HCT116 (cell line): ENCODE measurements around the gene RPS10. TPM values are rescaled to one million over a fixed set of nuclear protein-coding genes. Genes with fewer than 3 reads are reported as not detected.

Experiments used
- ATAC-seq: fragments of 200-7000 bp; cut with Tn5 transposase; 2 replicates; pipeline ENCODE4 v1.9.1; 2020; ENCODE audit warnings: mild to moderate bottlenecking, moderate library complexity
- BruUV-seq: library from RNA; stranded (reverse); fragments of 400-500 nt; replicated peaks from 2 replicates; lab custom pipeline; 2021; lab: Mats Ljungman, UMichigan
- CTCF ChIA-PET: fragments of 300-600 bp; sonication (Branson Sonifier 250); formaldehyde crosslinking; loops from one replicate; lab custom pipeline; 2021; ENCODE audit warnings: antibody characterized with exemption; lab: Charles Lee
- POLR2A ChIA-PET: fragments of 300-600, 350-600 bp; sonication (Branson Sonifier 250); formaldehyde crosslinking; loops from one replicate; lab custom pipeline; 2021; ENCODE audit warnings: antibody characterized with exemption; lab: Charles Lee
- RAD21 ChIA-PET, 2 experiments: fragments of 300-600 bp; sonication (Branson Sonifier 250); formaldehyde crosslinking; loops; one replicate each; lab custom pipeline; 2023; ENCODE audit warnings: low total read pairs in 2 of 2; ENCODE audit not compliant: uncharacterized antibody in 2 of 2, unreplicated experiment in 2 of 2, low non-redundant PET in 1 of 2; lab: Charles Lee
- DNase-seq: peaks from one replicate; pipeline ENCODE4 v3.0.0-alpha.2; 2010; ENCODE audit warnings: low read depth, low spot score
- H2AFZ ChIP-seq: fragments of 200-600 bp; shearing (Covaris generic), sonication (generic); 2 replicates; pipeline ENCODE4 v1.6.1; 2017; ENCODE audit warnings: low read depth, mixed run types, mixed read lengths, antibody characterized with exemption, low read length; ENCODE audit not compliant: poor library complexity, severe bottlenecking
- H3K27ac ChIP-seq: 2 replicates; pipeline ENCODE4 v1.5.1; 2012; ENCODE audit warnings: low read depth, low read length
- H3K27me3 ChIP-seq: fragments of 200-600 bp; sonication (generic); 2 replicates; pipeline ENCODE4 v1.6.1; 2016; ENCODE audit warnings: mixed run types, low read length, mixed read lengths; ENCODE audit not compliant: insufficient read depth
- H3K36me3 ChIP-seq, 2 experiments: fragments of 200-500 bp in 1 of 2; fragments of 200-600 bp in 1 of 2; sonication (Bioruptor generic) in 1 of 2; sonication (generic) in 1 of 2; 2 replicates each; pipeline versions ENCODE4 v1.5.1 to v1.6.1; 2014 to 2016; ENCODE audit warnings: low read length in 2 of 2, inconsistent platforms in 1 of 2, mixed read lengths in 1 of 2, mixed run types in 1 of 2; ENCODE audit not compliant: insufficient read depth in 2 of 2, control insufficient read depth in 1 of 2
- H3K4me1 ChIP-seq, 2 experiments: fragments of 200-600 bp in 1 of 2; sonication (generic) in 1 of 2; 2 replicates each; pipeline versions ENCODE4 v1.5.1 to v1.6.1; 2012 to 2017; ENCODE audit warnings: low read length in 2 of 2, inconsistent platforms in 1 of 2, mild to moderate bottlenecking in 1 of 2, mixed read lengths in 1 of 2, mixed run types in 1 of 2, moderate library complexity in 1 of 2; ENCODE audit not compliant: insufficient read depth in 2 of 2, control insufficient read depth in 1 of 2
- H3K4me2 ChIP-seq: fragments of 200-600 bp; sonication (generic); 2 replicates; pipeline ENCODE4 v1.6.1; 2017; ENCODE audit warnings: mixed run types, low read length, mixed read lengths
- H3K4me3 ChIP-seq, 2 experiments: fragments of 200-600 bp in 1 of 2; sonication (generic) in 1 of 2; replicated peaks in 1 of 2; 2 replicates each; pipeline ENCODE4 v1.5.1; 2011 to 2016; ENCODE audit warnings: low read length in 2 of 2, control low read depth in 1 of 2, low read depth in 1 of 2, mild to moderate bottlenecking in 1 of 2, mixed read lengths in 1 of 2, mixed run types in 1 of 2
- H3K79me2 ChIP-seq: fragments of 200-600 bp; sonication (generic); 2 replicates; pipeline ENCODE4 v1.6.1; 2017; ENCODE audit warnings: mild to moderate bottlenecking, mixed run types, low read length, moderate library complexity, mixed read lengths; ENCODE audit not compliant: insufficient read depth
- H3K9ac ChIP-seq: fragments of 200-600 bp; sonication (generic); 2 replicates; pipeline ENCODE4 v1.6.1; 2016; ENCODE audit warnings: low read length, mixed read lengths
- H3K9me2 ChIP-seq: fragments of 200-600 bp; sonication (generic), shearing (Covaris generic); 2 replicates; pipeline ENCODE4 v1.6.1; 2017; ENCODE audit warnings: mixed run types, mild to moderate bottlenecking, moderate library complexity; ENCODE audit not compliant: insufficient read depth
- H3K9me3 ChIP-seq, 2 experiments: fragments of 200-500 bp in 1 of 2; fragments of 200-600 bp in 1 of 2; sonication (Bioruptor generic) in 1 of 2; sonication (generic) in 1 of 2; 2 replicates each; pipeline ENCODE4 v1.6.1; 2014 to 2017; ENCODE audit warnings: low read length in 2 of 2, mixed read lengths in 2 of 2, inconsistent platforms in 1 of 2, low read depth in 1 of 2, mild to moderate bottlenecking in 1 of 2, mixed run types in 1 of 2, moderate library complexity in 1 of 2; ENCODE audit not compliant: control insufficient read depth in 1 of 2, insufficient read depth in 1 of 2
- H4K20me1 ChIP-seq: fragments of 200-600 bp; sonication (generic), shearing (Covaris generic); 2 replicates; pipeline ENCODE4 v1.6.1; 2017; ENCODE audit warnings: mixed run types, mild to moderate bottlenecking, moderate library complexity; ENCODE audit not compliant: insufficient read depth
- CBX3 ChIP-seq: IDR thresholded peaks from 2 replicates; pipeline ENCODE4 v1.6.1; 2012; ENCODE audit warnings: low read depth
- FOSL1 ChIP-seq: IDR thresholded peaks from 2 replicates; pipeline ENCODE4 v1.6.1; 2012; ENCODE audit warnings: low read depth
- JUND ChIP-seq: IDR thresholded peaks from 2 replicates; pipeline ENCODE4 v1.6.1; 2012
- POLR2A ChIP-seq: IDR thresholded peaks from 2 replicates; pipeline ENCODE4 v1.7.0; 2011; ENCODE audit warnings: borderline replicate concordance; ENCODE audit not compliant: insufficient read depth, insufficient read length; ENCODE audit errors: extremely low read depth
- RAD21 ChIP-seq: IDR thresholded peaks from 2 replicates; pipeline ENCODE4 v1.6.1; 2012; ENCODE audit warnings: low read depth, mild to moderate bottlenecking
- SP1 ChIP-seq: IDR thresholded peaks from 2 replicates; pipeline ENCODE4 v1.6.1; 2012; ENCODE audit warnings: low read depth
- YY1 ChIP-seq: IDR thresholded peaks from 2 replicates; pipeline ENCODE4 v1.6.1; 2011; ENCODE audit warnings: low read length, low read depth, moderate library complexity, mild to moderate bottlenecking; ENCODE audit not compliant: insufficient replicate concordance; ENCODE audit errors: extremely low read depth
- ZNF274 ChIP-seq: fragments of 200-500 bp; sonication (Bioruptor generic); IDR thresholded peaks from 2 replicates; pipeline ENCODE4 v1.6.1; 2014; ENCODE audit warnings: mild to moderate bottlenecking, low read depth, low read length, inconsistent platforms
- intact Hi-C: fragments of 100-400 bp; cut with micrococcal nuclease; formaldehyde crosslinking; loops from 2 replicates; pipeline ENCODE4 v1.10.0; 2022
- total RNA-seq: library from RNA; stranded (reverse); gene quantifications from one replicate; pipeline ENCODE4 v1.2.1, GENCODE V29; 2021; ENCODE audit not compliant: unreplicated experiment
- TF ChIP-seq, protein P1 (sequence below): IDR thresholded peaks from 2 replicates; pipeline ENCODE4 v1.6.1; 2012; ENCODE audit warnings: low read depth
- TF ChIP-seq, protein P2 (sequence below): IDR thresholded peaks from 2 replicates; pipeline ENCODE4 v1.6.1; 2012

Gene RPS10
- total RNA-seq, 1 experiment from 2014 or later, result 1,863 TPM

GRCh38 chr6:34469499-34469898, 43.6 kb upstream of the RPS10 start:
- Histone ChIP-seq H3K27ac (no peak overlapping the region), H3K79me2 (no peaks in the 10 kb centered on the region), H3K4me2 (no peak overlapping the region), H2AFZ (no peak overlapping the region), H3K4me1 (peaks cover 0 to 13% of the 10 kb centered on the region in 2 experiments; a peak in 1 of 4 replicates), H3K9me2 (no peaks in the 10 kb centered on the region), H3K36me3 (no peaks in the 10 kb centered on the region), H3K27me3 (no peaks in the 10 kb centered on the region), H4K20me1 (no peaks in the 10 kb centered on the region), H3K4me3 (no peak overlapping the region), H3K9me3 (no peaks in the 10 kb centered on the region; a peak in 1 of 4 replicates), H3K9ac (no peak overlapping the region)
- no TSS peak for BruUV-seq
- DNase-seq (no peak), ATAC-seq (no peak)
- CTCF ChIA-PET, result no interaction called here
- intact Hi-C loops, result no loop called here
- TF ChIP-seq POLR2A, result no peak
- no peak for TF ChIP-seq ZNF274
- 0 out of 2 replicates have a peak, but pooled peaks have one; percentile 5 for TF ChIP-seq RAD21
- no peak for TF ChIP-seq FOSL1
- RAD21 ChIA-PET, result no interaction called here
- POLR2A ChIA-PET, result interaction anchor here (0.6 kb wide), 1 partner anchor 46 kb away, joined by 3 read pairs; no protein-coding TSS in a partner anchor

GRCh38 chr6:34468378-34468892, 42.6 kb upstream of the RPS10 start:
- H3K36me3 ChIP-seq, result no peaks in the 10 kb centered on the region
- CTCF ChIA-PET, result interaction anchor here (1.6 kb wide), 1 partner anchor 141 kb away, joined by 7 read pairs; no protein-coding TSS in a partner anchor
- H3K9me2 ChIP-seq, result no peaks in the 10 kb centered on the region
- POLR2A ChIA-PET, result no interaction called here
- no peaks in the 10 kb centered on the region; a peak in 1 of 4 replicates for H3K9me3 ChIP-seq
- H3K27ac ChIP-seq, result no peak overlapping the region
- no peaks in the 10 kb centered on the region for H3K27me3 ChIP-seq
- H3K4me3 ChIP-seq, result no peak overlapping the region
- no peak for DNase-seq
- ATAC-seq, result no peak
- H3K4me2 ChIP-seq, result no peak overlapping the region
- BruUV-seq, result no TSS peak
- no peaks in the 10 kb centered on the region for H3K79me2 ChIP-seq
- no peak overlapping the region for H2AFZ ChIP-seq
- H3K9ac ChIP-seq, result no peak overlapping the region
- no peaks in the 10 kb centered on the region for H4K20me1 ChIP-seq
- RAD21 ChIA-PET, result no interaction called here
- TF ChIP-seq YY1 (no peak), CBX3 (no peak), SP1 (no peak), JUND (no peak), FOSL1 (no peak), POLR2A (no peak)
- TF ChIP-seq, protein P1, sequence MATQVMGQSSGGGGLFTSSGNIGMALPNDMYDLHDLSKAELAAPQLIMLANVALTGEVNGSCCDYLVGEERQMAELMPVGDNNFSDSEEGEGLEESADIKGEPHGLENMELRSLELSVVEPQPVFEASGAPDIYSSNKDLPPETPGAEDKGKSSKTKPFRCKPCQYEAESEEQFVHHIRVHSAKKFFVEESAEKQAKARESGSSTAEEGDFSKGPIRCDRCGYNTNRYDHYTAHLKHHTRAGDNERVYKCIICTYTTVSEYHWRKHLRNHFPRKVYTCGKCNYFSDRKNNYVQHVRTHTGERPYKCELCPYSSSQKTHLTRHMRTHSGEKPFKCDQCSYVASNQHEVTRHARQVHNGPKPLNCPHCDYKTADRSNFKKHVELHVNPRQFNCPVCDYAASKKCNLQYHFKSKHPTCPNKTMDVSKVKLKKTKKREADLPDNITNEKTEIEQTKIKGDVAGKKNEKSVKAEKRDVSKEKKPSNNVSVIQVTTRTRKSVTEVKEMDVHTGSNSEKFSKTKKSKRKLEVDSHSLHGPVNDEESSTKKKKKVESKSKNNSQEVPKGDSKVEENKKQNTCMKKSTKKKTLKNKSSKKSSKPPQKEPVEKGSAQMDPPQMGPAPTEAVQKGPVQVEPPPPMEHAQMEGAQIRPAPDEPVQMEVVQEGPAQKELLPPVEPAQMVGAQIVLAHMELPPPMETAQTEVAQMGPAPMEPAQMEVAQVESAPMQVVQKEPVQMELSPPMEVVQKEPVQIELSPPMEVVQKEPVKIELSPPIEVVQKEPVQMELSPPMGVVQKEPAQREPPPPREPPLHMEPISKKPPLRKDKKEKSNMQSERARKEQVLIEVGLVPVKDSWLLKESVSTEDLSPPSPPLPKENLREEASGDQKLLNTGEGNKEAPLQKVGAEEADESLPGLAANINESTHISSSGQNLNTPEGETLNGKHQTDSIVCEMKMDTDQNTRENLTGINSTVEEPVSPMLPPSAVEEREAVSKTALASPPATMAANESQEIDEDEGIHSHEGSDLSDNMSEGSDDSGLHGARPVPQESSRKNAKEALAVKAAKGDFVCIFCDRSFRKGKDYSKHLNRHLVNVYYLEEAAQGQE, result no peak
- TF ChIP-seq, protein P2, sequence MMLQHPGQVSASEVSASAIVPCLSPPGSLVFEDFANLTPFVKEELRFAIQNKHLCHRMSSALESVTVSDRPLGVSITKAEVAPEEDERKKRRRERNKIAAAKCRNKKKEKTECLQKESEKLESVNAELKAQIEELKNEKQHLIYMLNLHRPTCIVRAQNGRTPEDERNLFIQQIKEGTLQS, result no peak
- H3K4me1 ChIP-seq, result peaks cover 0 to 13% of the 10 kb centered on the region in 2 experiments; a peak in 1 of 4 replicates
- intact Hi-C loops, result no loop called here
